GM12875 (cell line): ENCODE measurements around the gene BRPF3.

Source experiments
- H3K4me3 ChIP-seq: one replicate; pipeline ENCODE4 v1.5.1; 2011; ENCODE audit warnings: low read depth, low read length, control low read depth
- TF ChIP-seq, protein P1 (sequence below): IDR thresholded peaks from 2 replicates; pipeline ENCODE4 v1.5.1; 2011; ENCODE audit warnings: low read depth, mild to moderate bottlenecking, control low read depth, inconsistent platforms, low read length, moderate library complexity, borderline replicate concordance; ENCODE audit not compliant: insufficient read depth

The BRPF3 gene

DNA sequence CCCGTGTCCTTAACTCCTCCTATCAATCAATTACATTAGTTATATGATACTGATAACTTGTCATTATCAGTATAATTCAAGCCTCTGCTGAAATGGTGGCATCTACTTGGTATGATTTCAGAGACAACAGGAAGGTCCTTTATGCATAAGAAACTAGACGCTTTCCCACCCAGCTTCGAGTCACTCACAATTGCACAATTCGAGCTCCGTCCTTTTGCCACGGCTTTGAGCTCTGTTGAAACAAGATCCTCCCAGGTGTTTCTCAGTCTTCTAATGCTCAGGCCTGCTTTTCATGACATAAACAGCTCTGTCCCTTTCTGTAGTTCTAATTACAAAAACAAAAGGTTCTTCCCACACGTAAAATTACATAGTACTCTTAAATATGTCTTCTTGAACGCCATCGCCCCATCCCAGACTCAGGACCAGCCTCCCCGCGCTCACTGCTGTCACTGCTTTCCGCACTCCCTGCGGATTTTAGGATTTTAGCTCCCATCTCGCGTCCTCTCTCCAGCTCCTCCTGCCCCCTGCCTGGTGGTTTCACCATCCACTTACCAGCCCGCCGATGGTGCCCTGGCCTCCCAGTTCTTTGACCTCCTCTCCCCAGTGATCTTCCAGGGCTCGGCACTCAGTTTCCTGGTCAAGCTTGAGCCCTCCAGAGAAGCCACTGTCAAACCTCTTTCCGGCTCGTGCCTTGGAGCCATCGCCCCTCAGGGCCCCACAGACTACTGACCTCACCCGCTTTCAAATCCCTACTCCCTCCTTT lies 50.1 kb downstream of the BRPF3 start:
- H3K4me3 ChIP-seq, result no peak overlapping the region
- TF ChIP-seq, protein P1, sequence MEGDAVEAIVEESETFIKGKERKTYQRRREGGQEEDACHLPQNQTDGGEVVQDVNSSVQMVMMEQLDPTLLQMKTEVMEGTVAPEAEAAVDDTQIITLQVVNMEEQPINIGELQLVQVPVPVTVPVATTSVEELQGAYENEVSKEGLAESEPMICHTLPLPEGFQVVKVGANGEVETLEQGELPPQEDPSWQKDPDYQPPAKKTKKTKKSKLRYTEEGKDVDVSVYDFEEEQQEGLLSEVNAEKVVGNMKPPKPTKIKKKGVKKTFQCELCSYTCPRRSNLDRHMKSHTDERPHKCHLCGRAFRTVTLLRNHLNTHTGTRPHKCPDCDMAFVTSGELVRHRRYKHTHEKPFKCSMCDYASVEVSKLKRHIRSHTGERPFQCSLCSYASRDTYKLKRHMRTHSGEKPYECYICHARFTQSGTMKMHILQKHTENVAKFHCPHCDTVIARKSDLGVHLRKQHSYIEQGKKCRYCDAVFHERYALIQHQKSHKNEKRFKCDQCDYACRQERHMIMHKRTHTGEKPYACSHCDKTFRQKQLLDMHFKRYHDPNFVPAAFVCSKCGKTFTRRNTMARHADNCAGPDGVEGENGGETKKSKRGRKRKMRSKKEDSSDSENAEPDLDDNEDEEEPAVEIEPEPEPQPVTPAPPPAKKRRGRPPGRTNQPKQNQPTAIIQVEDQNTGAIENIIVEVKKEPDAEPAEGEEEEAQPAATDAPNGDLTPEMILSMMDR, result no peak

DNA sequence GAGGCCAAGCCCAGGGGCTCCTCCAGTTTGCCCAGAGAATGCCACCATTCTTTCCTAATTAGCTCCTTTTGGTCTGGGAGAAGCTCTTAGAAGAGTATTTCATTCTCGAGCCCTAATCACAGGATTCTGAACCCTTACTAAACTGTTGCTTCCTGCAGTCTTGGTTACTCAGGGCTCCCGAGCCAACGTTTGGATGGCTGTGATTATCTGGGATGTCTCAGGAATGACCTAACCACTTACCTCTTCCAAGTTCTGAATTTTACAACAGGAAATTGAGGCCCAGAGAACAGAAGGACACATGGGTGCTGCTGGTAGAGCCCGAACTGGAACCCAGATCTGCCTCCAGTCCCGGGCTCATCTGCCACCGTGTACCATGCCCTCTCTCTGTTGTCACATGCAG lies 51.1 kb downstream of the BRPF3 start:
- TF ChIP-seq, protein P1, result no peak
- H3K4me3 ChIP-seq, result no peak overlapping the region

DNA sequence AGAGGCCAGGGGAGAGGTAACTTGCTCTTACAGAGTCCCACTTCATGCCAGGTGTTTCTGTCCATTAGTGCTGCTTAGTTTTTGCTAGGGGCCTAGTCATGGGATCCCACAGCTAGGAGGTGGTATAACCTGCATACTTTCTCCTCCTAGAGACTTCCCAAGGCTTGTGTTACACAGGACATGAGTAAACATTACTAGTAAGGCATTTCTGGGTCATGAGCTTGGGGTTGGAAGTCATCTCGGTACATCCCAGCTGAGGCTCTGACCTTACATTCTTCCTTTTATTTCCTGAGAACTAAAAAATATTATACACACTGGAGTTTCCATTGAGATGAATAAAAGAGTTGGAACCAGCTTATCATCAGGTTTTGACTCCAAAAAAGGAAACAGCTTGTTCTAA lies 52.4 kb downstream of the BRPF3 start:
- no peak overlapping the region for H3K4me3 ChIP-seq
- TF ChIP-seq, protein P1, result no peak

DNA sequence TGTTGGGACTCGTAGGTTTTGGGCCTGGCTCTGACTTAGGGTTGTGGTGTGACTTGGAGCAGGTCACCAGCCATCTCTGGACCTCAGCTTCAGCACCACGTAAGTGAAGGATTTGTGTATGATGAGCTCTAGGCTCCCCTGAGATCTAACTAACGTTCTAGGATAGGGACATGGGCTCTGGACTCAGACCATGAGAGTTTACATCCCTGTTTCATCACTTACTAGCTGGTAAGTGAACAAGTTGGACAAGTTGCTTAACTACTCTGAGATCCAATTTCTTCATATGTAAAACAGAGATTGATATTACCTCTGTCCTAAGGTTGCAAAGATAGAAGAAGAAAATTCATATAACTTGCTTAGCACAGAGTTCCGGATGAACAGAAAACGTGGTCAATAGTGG lies 53.0 kb downstream of the BRPF3 start:
- TF ChIP-seq, protein P1, result no peak
- no peak overlapping the region for H3K4me3 ChIP-seq

DNA sequence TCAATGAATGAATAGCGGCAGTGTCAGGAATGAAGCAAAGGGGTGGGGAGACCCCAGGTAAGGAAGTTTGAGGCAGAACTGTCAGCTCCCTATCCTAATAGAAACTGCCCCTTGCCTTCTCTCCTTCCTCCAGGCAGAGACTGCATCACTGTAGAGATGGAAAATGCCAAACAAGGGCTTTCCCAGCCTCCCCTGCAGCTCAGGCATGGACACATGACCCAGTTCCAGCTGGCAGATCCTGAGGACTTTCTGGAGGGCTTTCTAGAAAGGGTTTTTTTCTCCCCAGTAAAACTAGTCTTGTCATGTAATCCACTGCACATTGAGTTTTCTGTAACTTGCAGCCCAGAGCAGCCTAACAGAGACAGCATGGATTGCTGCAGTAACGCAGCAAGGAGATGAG lies 55.5 kb downstream of the BRPF3 start:
- TF ChIP-seq, protein P1, result no peak
- H3K4me3 ChIP-seq, result no peak overlapping the region

DNA sequence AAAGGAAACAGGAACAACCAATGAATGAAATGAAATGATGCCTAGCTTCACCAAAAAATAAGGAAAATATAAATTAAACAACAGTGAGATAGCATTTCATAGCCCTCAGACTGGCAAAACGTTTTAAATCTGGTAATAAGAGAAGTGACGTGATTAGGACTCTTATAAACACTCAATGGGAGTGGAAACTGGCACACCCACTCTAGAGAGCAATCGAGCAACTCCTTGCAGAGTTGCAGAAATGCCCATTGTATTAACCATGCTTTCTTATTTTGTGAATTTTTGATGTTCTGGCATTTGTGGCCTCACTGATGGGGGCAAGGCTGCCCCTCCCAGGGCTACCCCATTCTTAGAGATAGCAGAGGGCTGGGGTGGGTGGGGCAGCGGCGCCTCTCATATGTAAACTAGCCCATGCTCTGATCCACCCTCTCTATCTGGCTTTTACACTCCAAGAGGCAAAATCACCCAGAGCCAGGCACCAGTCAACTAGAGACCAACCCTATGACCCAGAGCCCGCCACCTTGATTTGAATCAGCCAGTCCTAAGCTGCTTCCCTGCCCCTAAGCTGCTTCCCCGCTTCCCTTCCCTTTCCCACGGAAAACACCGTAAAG lies 67.0 kb downstream of the BRPF3 start:
- TF ChIP-seq, protein P1, result no peak
- no peak overlapping the region for H3K4me3 ChIP-seq

DNA sequence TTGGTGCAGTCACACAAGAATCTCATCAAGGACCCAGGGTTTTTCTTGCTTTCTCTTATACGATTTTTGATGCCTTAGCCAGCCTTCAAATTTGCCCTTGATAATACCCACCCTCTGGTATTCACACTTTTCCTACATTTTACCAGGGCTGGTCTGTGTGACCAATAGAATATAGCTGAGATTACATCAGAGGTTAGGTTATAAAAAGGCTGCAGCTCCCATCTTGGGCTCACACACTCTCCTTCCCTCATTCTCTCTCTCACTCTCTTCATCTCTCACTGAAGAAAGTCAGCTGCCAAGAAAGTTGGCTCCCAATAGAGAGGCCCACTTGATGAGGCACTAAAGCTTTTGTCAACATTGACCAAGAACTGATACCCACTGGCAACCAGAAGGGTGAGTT lies 69.2 kb downstream of the BRPF3 start:
- TF ChIP-seq, protein P1, result no peak
- no peak overlapping the region for H3K4me3 ChIP-seq
